ENCODE measurements around the gene SKOR1. TPM values are rescaled to one million over a fixed set of nuclear protein-coding genes. Genes with fewer than 3 reads are reported as not detected.

Gene SKOR1
- total and polyA plus RNA-seq, 2 donors = 0.21 to 0.60 TPM

- no peaks in the 10 kb centered on the region for H3K4me1 ChIP-seq (ENCODE audit: insufficient read depth)
- H3K4me3 ChIP-seq (ENCODE audit: low read depth, low read length) = peak overlapping the region; percentile 27
- DNase-seq (ENCODE audit: extremely low spot score) = no peak
Measured at GRCh38 chr15:67839499-67839928, 14.2 kb downstream of the SKOR1 start.

GRCh38 chr15:67839929-67840748 is 14.8 kb downstream of the SKOR1 start, which contains the start of gene RNU6-1:
Gene RNU6-1 (minus strand): TSS chr15:67840045.
- H3K4me3 ChIP-seq (ENCODE audit: low read depth, low read length) = peak within 1 kb of the TSS; percentile 63
- no peaks in the 10 kb centered on the region for H3K4me1 ChIP-seq (ENCODE audit: insufficient read depth)
- under 1% methylated on average over 62 of the region's 62 CpGs for WGBS
- H3K27ac ChIP-seq (ENCODE audit: low read depth) = peak within 1 kb of the TSS; percentile 91
- no peaks in the 10 kb centered on the region for H3K36me3 ChIP-seq (ENCODE audit: insufficient read depth)
- DNase-seq (ENCODE audit: extremely low spot score) = peak; percentile 83

More at GRCh38 chr15:67839499-67839928, 14.2 kb downstream of the SKOR1 start:
- 2% methylated on average over 12 of the region's 12 CpGs for WGBS
- no peaks in the 10 kb centered on the region for H3K36me3 ChIP-seq (ENCODE audit: insufficient read depth)
- no peak overlapping the region for H3K27ac ChIP-seq (ENCODE audit: low read depth)

GRCh38 chr15:67840749-67841512 is 15.6 kb downstream of the SKOR1 start:
- H3K36me3 ChIP-seq (ENCODE audit: insufficient read depth) = no peaks in the 10 kb centered on the region
- WGBS = 7% methylated on average over 17 of the region's 17 CpGs
- H3K27ac ChIP-seq (ENCODE audit: low read depth) = peak overlapping the region; percentile 91
- DNase-seq (ENCODE audit: extremely low spot score) = peak; percentile 57
- H3K4me1 ChIP-seq (ENCODE audit: insufficient read depth) = no peaks in the 10 kb centered on the region
- H3K4me3 ChIP-seq (ENCODE audit: low read depth, low read length) = peak overlapping the region; percentile 63

GRCh38 chr15:67841513-67841762 is 16.1 kb downstream of the SKOR1 start:
- no peak overlapping the region for H3K27ac ChIP-seq (ENCODE audit: low read depth)

GRCh38 chr15:67843092-67843501 is 17.8 kb downstream of the SKOR1 start:
- no peak overlapping the region for H3K4me3 ChIP-seq (ENCODE audit: low read depth, low read length)
- H3K27ac ChIP-seq (ENCODE audit: low read depth) = no peak overlapping the region
- DNase-seq (ENCODE audit: extremely low spot score) = no peak
- 86% methylated on average over 7 of the region's 7 CpGs for WGBS
- no peaks in the 10 kb centered on the region for H3K36me3 ChIP-seq (ENCODE audit: insufficient read depth)
- no peaks in the 10 kb centered on the region for H3K4me1 ChIP-seq (ENCODE audit: insufficient read depth)

More at GRCh38 chr15:67841513-67841762, 16.1 kb downstream of the SKOR1 start:
- H3K4me3 ChIP-seq (ENCODE audit: low read depth, low read length) = peak overlapping the region; percentile 63
- H3K4me1 ChIP-seq (ENCODE audit: insufficient read depth) = no peaks in the 10 kb centered on the region
- H3K36me3 ChIP-seq (ENCODE audit: insufficient read depth) = no peaks in the 10 kb centered on the region
- WGBS = 33% methylated on average over 4 of the region's 4 CpGs
- DNase-seq (ENCODE audit: extremely low spot score) = no peak

GRCh38 chr15:67843571-67844387 is 18.5 kb downstream of the SKOR1 start:
- Histone ChIP-seq H3K4me3 (ENCODE audit: low read depth, low read length) (no peak overlapping the region), H3K36me3 (ENCODE audit: insufficient read depth) (no peaks in the 10 kb centered on the region), H3K4me1 (ENCODE audit: insufficient read depth) (no peaks in the 10 kb centered on the region), H3K27ac (ENCODE audit: low read depth) (no peak overlapping the region)
- no peak for DNase-seq (ENCODE audit: extremely low spot score)
- WGBS = 66% methylated on average over 7 of the region's 7 CpGs

- no peak for DNase-seq (ENCODE audit: extremely low spot score)
- Histone ChIP-seq H3K36me3 (ENCODE audit: insufficient read depth) (no peaks in the 10 kb centered on the region), H3K4me1 (ENCODE audit: insufficient read depth) (no peaks in the 10 kb centered on the region), H3K27ac (ENCODE audit: low read depth) (no peak overlapping the region), H3K4me3 (ENCODE audit: low read depth, low read length) (no peak overlapping the region)
- 88% methylated on average over 5 of the region's 5 CpGs for WGBS
Measured at GRCh38 chr15:67845974-67846373, 20.7 kb downstream of the SKOR1 start.

GRCh38 chr15:67849538-67849937 is 24.2 kb downstream of the SKOR1 start:
- no peaks in the 10 kb centered on the region for H3K4me1 ChIP-seq (ENCODE audit: insufficient read depth)
- no peak for DNase-seq (ENCODE audit: extremely low spot score)
- no peaks in the 10 kb centered on the region for H3K36me3 ChIP-seq (ENCODE audit: insufficient read depth)
- no peak overlapping the region for H3K4me3 ChIP-seq (ENCODE audit: low read depth, low read length)
- WGBS = 100% methylated on average over 1 of the region's 1 CpG
- H3K27ac ChIP-seq (ENCODE audit: low read depth) = no peak overlapping the region

- Histone ChIP-seq H3K4me3 (ENCODE audit: low read depth, low read length) (no peak overlapping the region), H3K36me3 (ENCODE audit: insufficient read depth) (no peaks in the 10 kb centered on the region), H3K27ac (ENCODE audit: low read depth) (no peak overlapping the region), H3K4me1 (ENCODE audit: insufficient read depth) (no peaks in the 10 kb centered on the region)
- DNase-seq (ENCODE audit: extremely low spot score) = no peak
- WGBS = 57% methylated on average over 7 of the region's 7 CpGs
Measured at GRCh38 chr15:67850336-67850735, 25.0 kb downstream of the SKOR1 start.

GRCh38 chr15:67850994-67851571 is 25.8 kb downstream of the SKOR1 start:
- WGBS = 76% methylated on average over 4 of the region's 4 CpGs
- Histone ChIP-seq H3K27ac (ENCODE audit: low read depth) (no peak overlapping the region), H3K4me3 (ENCODE audit: low read depth, low read length) (no peak overlapping the region), H3K36me3 (ENCODE audit: insufficient read depth) (no peaks in the 10 kb centered on the region), H3K4me1 (ENCODE audit: insufficient read depth) (no peaks in the 10 kb centered on the region)
- no peak for DNase-seq (ENCODE audit: extremely low spot score)

GRCh38 chr15:67852418-67852817 is 27.1 kb downstream of the SKOR1 start:
- H3K4me1 ChIP-seq (ENCODE audit: insufficient read depth) = no peaks in the 10 kb centered on the region

GRCh38 chr15:67853454-67853853 is 28.1 kb downstream of the SKOR1 start:
- Histone ChIP-seq H3K4me1 (ENCODE audit: insufficient read depth) (no peaks in the 10 kb centered on the region), H3K36me3 (ENCODE audit: insufficient read depth) (no peaks in the 10 kb centered on the region), H3K4me3 (ENCODE audit: low read depth, low read length) (no peak overlapping the region), H3K27ac (ENCODE audit: low read depth) (no peak overlapping the region)
- no peak for DNase-seq (ENCODE audit: extremely low spot score)
- 96% methylated on average over 3 of the region's 3 CpGs for WGBS

More at GRCh38 chr15:67852418-67852817, 27.1 kb downstream of the SKOR1 start:
- no peak overlapping the region for H3K27ac ChIP-seq (ENCODE audit: low read depth)
- DNase-seq (ENCODE audit: extremely low spot score) = no peak
- 84% methylated on average over 3 of the region's 3 CpGs for WGBS
- no peak overlapping the region for H3K4me3 ChIP-seq (ENCODE audit: low read depth, low read length)
- H3K36me3 ChIP-seq (ENCODE audit: insufficient read depth) = no peaks in the 10 kb centered on the region

- H3K27ac ChIP-seq (ENCODE audit: low read depth) = no peak overlapping the region
Measured at GRCh38 chr15:67854358-67854757, 29.0 kb downstream of the SKOR1 start.

More at GRCh38 chr15:67854358-67854757, 29.0 kb downstream of the SKOR1 start:
- WGBS = 83% methylated on average over 1 of the region's 1 CpG
- no peak for DNase-seq (ENCODE audit: extremely low spot score)
- Histone ChIP-seq H3K4me3 (ENCODE audit: low read depth, low read length) (no peak overlapping the region), H3K4me1 (ENCODE audit: insufficient read depth) (no peaks in the 10 kb centered on the region), H3K36me3 (ENCODE audit: insufficient read depth) (no peaks in the 10 kb centered on the region)
